ENCODE results near the gene EFCAB8. TPM values are rescaled to one million over a fixed set of nuclear protein-coding genes. Genes with fewer than 3 reads are reported as not detected.
"Not testable (repeated sequence)": the region's sequence is repeated elsewhere in the genome, so short reads cannot be mapped to it uniquely, and the experiment has no call there.

The EFCAB8 gene
- total RNA-seq, 1 donor from 2014 or later: 0.20 TPM

DNA sequence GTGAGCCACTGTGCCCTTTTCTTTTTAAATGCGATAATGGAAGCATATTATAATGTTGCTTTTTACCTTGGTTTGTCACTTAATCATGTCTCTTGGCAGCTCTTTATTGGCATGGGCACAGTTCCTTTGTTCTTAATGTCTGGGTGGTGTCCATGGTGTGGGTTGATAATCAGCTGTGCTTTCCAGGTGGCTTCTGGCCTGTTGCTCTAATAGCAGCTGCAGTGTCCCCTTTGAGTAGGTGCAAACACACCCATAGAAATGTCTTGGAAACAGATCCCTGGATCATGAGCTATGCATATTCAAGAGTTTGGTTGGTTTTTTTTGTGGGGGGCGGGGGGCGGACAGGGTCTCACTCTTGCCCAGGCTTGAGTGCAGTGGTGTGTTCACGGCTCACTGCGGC lies 29.9 kb downstream of the EFCAB8 start:
- no peak for DNase-seq (ENCODE audit: low spot score)

DNA sequence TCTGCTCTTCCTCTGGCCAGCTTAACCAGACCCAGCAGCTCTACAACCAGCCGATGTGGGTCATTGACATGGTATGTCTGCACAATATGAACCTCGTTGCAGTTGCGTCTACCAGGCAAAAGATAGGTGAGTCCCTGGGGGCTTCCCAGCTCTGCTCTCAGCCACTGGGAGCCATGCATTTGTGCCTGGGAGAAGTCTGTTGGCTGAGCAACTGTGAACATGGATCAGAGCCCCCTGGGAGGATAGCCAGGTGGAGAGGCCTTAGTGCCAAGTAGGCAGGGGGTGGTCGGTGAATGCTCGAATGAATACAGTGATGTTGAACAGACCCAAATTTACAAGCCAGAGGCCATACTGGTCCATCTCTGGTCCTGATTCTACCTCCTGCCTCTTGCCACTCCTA lies 30.6 kb downstream of the EFCAB8 start:
- DNase-seq (ENCODE audit: low spot score): no peak

DNA sequence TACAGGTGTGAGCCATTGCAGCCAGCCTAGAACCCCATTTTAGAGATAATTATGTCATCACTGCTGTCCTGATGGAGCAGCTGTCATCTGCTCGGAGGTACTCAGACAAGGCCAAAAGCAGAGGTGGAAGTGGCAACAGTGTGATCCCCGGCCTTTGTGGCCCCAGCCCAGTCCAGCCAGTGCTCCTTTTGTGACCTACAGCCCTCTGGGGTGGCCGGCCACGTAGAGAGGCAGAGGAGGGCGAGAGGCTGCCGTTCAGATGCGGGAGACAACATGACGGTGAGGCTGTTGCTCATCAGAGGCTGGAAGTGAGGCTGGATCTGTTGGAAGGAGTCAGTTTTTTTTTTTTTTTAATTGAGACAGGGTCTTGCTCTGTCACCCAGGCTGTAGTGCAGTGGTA lies 32.8 kb downstream of the EFCAB8 start:
- DNase-seq (ENCODE audit: low spot score): no peak

DNA sequence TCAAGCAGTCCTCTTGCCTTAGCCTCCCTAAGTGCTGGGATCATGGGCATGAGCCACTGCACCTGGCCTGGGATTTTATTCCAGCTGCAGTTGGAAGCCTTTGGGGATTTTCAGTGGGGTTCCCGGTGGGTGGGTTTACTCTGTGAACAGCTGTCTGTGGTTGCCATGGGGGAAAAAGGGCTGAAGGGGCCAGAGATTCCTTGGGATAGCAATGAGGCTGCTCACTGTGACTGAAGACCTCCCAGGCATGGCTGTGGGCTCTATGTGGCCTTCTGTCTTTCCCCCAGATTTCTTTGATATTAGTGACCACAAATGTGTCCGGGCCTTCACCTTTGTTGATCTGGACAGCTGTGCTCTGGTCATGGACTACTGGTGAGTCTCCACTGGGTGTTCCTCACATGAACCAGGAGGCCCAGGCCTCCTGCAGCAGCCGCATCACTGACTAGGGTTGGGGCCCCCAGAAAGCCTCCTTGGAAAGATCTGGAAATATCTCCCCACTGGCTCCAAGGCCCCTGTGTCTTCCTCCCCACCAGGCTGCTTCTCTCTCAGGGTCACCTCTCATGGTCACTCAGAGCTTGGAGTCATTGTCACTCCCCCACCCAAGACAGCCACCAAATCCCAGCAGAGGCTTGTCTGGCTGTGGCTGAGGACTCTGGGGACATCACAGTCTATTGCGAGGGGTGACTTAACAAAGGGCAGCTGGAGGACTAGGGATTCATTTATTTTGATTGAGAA lies 33.4 kb downstream of the EFCAB8 start:
- DNase-seq (ENCODE audit: low spot score): no peak

DNA sequence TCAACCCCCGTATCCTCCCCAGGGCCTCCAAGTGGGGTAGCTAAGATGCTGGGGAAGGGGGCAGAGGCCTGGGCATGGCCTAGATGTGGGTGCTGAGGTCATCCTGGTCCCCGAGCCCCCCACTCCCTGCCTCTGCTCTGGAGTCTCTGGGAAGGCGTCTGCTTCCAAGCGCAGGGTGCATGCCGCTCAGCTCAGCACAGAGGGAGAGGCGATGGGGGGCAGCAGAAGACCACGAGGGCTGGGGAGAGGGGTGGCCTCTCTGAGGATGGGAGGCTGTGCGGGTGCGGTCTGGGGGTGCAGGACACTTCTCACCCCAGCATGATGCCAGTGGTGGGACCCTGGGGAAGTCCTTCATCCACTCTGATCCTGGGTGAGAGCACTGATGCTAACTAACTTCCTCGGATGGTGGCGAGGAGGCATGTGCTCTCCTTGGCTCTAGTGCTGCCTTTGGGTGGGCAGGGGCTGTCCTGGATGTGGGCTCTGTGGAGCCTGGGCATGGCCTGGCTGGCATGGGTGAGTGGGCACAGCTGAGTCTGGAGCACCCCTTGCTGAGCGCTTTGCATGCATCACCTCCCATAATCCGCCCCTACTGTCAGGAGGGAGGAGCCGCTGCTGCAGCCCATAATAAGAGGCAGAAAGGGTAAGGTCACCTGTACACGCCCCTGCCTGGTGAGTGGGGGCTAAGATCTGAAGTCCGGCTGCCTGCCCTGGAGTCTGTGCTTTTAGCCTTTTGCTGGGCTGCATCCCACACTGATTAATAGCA lies 34.7 kb downstream of the EFCAB8 start:
- no peak for DNase-seq (ENCODE audit: low spot score)

DNA sequence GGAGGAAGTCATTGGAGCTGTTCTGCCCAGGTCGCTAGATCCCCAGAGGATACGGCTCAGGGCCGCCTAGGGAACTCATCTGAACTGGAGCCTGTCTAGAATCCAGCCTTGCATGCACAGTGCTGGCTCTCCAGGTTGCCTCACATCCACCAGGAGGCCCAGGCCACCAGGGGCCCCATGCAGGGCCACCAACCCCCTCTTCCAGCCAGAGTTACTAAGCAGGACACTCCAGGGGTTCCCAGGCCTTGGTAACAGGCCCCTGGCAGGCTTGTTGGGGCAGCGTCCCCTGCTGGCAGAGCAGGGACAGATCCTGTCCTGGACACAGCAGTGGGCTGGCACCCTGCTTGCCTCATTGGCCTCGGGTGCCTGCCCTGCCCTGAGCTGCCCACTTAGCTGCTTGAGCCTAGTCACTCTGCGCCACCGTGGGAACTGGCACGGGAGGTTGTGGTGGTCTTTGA lies 35.3 kb downstream of the EFCAB8 start:
- DNase-seq (ENCODE audit: low spot score): no peak

DNA sequence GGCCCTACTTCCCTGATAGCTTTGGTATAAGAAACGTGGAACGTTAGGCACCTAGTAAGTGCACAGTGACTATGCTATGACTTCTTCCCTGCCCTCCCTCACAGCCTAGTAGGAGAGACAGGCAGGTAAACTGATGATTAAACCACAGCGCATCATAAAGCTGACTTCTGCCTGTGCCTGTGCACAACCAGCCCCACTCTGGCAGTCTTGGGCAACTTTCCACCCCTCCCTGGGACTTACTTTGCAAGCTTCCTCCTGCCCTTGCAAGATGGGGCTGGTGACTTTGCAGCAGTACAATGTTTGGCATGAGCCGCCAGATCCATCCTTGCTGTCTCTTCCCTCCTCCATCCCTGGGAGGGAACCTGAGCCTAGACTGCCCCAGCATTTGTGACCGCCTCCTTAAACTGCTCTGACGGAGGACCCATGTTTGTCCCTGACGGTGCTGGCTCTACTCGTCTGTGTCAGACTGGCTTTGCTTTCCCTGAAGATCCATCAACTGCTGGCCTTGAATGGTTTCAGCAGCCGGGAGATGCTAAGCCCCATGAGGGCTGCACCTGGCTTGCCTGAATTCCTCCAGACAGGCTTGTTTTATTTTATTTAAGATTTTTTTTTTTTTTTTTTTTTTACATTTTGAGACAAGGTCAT lies 36.1 kb downstream of the EFCAB8 start:
- DNase-seq (ENCODE audit: low spot score): no peak

DNA sequence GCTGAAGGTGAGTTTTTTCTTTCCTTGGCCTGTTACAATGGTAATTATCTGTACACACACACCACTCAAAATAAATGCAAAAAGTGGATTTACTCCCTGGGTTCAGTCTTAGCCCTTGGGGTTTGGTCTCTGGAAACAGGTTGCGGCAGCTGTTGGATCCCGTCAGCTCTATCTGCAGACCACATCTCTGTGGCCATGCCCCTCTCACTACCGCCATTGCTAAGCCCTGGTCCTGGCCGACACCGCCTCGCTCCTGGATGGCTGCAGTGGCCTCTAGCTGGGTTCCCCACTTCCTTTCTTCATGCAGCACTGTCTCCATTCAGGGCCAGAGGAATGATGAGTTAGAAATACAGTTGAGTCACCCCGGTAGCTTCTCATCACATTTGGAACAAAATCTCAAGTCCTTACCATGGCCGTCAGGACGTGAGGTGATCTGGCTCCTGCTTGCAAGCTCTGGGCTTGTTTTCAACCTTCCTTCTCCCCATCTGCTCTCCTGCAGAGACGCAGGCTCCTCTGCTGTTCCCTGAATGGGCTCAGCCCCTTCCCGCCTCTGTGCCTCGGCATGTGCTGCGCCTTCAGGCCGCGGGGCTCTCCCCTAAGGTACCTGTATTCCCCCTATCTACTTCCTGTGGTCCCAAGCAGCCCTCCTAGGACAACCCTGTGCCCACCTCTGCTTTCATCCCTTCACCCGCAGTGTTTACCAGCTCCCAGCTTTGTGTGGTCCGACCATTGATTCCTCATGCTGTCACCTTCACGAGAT lies 38.0 kb downstream of the EFCAB8 start:
- DNase-seq (ENCODE audit: low spot score): no peak

DNA sequence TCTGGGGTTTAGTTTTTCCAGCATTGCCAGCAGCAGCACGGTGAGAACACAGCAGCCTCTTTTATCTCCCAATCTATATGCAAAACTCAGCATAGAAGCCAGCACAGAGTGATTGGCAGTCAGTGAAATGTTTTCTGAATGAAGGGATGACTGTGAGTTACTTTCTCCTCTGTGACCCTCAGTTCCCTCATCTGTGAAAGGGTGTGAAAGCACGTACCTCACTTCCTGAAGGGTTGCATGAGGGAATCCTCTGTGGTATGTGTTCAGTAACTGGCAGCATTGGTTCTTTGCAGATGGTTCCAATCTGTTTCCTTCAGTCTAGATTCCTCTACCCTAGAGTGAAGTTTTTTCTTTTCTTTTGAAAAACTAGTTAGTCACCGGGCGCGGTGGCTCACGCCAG lies 40.0 kb downstream of the EFCAB8 start:
- DNase-seq (ENCODE audit: low spot score): no peak

DNA sequence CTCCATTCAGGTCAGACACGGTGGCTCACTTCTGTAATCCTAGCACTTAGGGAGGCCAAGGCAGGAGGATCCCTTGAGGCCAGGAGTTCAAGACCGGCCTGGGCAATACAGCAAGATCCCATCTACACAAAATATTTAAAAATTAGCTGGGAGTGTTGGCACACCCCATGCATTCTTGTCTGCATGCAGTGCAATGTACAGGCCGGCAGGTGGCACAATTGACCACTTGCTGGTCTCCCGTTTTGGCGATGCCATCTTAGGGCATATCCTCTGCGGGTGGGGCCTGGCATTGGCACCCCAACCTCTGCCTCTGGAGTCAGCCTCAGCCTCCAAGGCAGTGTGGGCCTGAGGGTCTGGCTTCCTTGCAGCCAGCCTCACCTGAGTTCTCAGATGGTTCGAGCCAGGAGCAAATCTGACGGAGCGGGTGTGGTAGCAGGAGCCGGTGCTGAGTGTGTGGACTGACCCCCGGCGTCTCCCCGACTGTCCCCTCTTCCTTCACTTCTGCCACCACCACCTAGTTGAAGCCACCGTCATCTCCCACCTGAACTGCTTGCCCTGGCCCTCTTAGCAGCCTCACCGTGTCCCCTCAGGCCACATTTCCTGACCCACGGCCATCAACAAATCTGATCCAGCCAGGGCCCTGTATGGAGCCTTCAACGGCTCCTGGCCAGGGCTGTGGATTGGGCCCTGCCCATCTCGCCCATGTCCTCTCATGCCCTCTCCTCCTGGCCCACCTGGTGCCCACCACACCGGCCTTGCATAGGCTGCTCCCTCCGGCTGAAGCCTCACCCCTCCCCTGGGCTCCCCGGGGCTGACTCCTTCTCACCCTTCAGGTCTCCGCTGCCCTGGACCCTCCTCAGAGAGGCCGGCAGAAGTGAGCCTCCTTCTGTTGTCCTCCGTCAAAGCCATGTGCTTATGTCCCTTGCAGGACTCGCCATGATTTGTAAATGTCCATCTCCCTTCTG lies 44.0 kb downstream of the EFCAB8 start:
- DNase-seq (ENCODE audit: low spot score): peak; percentile 35

DNA sequence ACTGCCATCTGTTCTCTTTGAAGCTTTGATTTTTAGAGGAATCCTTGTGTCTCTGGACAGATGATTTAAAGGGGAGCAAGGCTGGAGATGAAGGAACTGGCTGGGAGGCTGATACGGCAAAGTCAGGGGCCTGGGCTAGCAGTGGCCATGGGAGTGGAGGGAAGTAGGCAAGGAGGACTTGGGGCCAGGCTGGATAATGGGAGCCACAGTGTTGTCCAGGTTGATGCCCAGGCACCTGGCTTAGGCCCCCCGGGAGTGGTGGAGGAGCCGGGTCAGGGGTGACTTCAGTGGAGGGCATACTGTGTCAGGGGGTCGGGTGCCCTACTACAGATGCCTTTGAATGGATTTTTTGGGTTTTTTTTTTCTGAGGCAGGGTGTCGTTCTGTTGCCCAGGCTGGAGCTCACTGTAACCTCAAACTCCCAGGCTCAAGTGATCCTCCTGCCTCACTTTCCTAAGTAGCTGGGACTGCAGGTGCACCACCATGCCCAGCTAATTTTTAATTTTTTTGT lies 45.0 kb downstream of the EFCAB8 start:
- DNase-seq (ENCODE audit: low spot score): no peak

DNA sequence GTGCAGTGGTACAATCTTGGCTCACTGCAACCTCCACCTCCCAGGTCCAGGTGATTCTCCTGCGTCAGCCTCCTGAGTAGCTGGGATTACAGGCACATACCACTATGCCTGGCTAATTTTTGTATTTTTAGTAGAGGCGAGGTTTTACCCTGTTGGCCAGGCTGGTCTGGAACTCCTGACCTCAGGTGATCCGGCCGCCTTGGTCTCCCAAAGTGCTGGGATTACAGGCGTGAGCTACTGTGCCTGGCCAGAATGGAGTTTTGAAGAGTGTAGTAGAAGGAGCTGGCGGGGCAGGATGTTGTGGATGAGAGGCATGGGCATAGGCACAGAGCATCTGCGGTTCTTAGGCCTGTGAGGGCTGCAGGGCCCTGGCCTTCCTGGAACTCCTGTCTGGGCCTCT lies 46.0 kb downstream of the EFCAB8 start:
- DNase-seq (ENCODE audit: low spot score): not testable (repeated sequence)

DNA sequence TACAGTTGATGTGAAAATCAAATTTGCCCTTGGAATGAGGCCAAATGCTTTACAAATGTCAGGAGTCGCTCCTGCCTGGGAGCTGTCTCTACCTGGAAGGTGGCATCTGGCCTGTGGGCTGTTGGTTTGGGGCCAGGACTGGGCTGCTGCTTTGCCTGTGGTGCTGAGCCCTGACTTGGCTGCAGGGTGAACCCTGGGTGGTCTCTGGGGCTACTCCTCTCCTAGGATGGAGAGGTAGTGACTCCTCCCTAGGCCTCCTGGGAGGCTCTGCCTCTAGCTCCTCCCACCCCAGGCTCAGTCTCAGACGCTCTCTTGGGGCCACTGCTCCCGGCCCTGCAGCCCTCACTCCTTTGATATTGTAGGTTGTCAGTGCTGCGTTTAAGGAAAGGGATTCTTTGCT lies 47.5 kb downstream of the EFCAB8 start:
- DNase-seq (ENCODE audit: low spot score): no peak

DNA sequence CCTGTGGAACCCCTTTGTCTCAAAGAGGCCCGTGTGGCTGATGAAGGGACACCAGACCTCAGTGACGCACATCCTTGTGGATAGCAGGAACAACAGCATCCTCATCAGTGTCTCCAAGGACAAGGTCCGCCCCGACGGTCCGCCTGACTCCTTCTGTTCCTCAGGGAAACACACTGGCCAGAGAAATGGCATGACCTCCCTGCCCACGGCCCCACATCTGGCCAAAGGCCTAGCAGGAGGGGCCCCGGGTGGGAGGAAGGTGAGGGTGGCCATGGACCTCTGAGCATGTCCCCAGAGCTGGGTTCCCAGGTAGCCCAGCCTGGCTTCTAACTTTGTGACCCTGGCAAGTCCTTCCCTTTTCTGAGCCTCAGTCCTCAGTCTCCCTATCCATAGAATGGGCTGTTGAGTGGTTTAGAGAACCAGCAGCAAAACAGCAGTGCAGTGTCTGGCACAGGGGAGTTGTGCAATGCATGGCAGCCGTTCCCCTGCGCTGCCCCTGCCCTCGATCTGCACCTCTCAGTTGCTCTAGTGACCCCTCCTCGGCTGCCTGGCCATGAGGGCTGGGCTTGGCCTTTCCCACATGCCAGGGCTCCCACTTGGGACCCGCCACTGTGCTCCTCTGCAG lies 48.3 kb downstream of the EFCAB8 start:
- no peak for DNase-seq (ENCODE audit: low spot score)

DNA sequence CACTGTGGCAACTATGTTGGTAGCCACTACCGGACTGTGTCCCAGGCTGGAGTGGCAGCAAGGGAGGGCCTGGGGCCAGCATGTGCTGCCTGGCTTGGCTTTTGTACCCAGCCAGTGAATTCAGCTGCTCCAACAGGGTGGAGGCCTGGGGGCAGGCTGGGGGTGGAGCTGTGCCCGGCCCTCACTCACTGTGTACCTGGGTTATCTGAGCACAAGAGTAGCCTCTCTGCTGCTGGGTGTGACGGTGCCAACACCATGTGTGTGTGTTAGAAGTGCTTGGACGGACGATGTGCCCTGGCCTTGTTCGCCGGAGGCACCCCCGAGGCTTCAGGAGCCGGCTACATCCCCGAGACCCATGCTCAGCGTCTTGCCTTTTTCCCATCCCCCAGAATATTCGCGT lies 49.2 kb downstream of the EFCAB8 start:
- no peak for DNase-seq (ENCODE audit: low spot score)

DNA sequence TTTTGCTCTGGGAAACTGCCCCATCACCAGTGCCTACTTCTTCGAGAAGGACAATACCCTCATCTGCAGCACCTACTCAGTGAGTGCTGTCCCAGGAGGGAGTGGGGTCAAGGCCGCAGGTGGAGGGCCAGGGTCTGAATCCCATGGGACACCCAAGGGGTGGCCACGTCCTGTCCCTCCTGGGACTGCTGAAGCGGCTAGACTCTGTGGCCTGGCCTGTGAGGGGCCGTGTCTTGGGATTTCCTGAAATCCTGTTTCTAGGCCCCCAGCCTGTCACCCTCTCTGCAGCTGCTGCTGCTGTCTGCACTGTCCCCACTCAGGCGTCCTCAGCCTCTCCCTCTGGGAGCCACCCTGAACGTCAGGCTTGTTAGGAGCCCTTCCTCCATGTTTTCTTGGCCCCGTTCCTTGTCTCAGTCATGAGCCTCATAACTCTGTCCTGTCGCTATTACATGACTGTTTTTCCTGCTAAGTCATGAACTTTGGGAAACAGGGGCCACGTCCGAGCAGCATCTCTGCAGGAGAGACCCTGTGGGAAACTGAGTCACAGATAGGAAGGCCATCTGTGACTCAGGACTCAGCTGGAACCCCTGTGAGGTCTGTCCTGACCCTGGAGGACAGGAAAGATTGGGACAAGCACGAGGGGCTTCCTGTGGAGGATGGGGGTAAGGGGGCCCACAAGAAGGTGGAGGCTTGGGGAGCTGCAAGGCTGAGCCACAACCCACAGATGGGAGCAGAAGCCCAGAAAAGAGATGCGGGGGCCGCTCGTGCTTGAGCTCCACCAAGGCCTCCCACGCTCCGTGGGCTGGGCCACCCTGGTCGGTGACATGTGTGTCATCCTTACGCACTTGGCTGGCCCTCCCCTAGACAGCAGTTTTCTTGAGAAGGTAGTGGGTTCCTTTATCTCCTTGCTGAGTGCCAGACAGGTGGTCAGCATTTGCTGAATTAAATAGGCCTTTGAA lies 49.9 kb downstream of the EFCAB8 start:
- no peak for DNase-seq (ENCODE audit: low spot score)

DNA sequence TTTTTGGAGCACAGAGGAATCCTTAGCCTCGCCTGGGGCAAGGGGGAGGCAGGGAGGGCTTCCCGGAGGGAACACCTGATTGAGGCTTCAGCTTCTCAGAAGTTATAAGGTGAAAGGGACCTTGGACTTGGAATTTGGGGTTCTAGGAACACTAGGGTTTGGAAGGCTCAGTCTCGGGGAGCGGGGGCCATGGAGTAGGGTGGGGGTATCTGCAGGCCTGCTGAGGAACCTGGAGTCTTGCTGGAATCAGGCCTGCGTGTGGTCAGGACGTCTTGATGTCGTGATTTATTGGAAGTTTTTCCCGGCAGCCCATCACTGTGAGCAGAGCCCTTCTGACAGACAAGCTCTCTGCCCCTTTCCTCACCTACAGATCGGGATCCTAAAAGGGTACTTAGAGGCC lies 50.7 kb downstream of the EFCAB8 start:
- DNase-seq (ENCODE audit: low spot score): no peak

DNA sequence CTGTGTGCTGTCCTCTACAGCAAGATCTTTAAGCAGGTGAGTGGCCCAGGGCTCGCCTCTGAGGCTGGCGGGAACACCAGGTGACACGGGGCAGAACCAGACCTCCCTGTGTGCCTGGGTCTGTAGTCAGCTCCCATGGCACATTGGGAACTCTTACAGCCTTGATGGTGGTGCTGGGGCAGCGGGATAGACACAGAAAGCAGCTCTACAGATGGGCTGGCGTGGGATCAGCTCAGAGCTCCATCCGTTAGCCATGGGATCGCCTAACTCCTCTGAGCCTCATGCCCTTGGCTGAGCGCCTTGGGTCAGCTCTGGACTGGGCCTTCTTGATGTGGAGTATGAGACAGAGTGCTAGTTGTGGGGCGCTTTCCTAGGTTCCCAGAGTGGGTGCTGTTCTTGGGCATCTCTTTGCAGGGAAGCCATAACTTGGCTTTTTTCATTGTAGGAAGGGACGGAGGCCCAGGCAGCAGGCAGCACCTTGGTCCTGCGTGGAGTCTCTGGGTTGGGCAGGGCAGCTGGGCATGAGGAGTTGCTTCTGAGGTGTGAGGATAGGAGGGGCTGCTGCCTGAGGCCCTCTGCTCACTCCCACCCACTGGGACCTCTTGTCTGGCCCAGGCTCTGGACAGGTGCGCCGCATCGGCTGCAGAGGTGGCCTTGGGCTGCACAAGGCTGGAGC lies 51.3 kb downstream of the EFCAB8 start:
- DNase-seq (ENCODE audit: low spot score): no peak

All from mucosa of gallbladder (tissue), 1 donor.